HG03064 (cell line): Measurements from ENCODE around the gene GOLT1A.

Experiments
- ATAC-seq: cut with Tn5 transposase; IDR thresholded peaks from one replicate; pipeline ENCODE4 v1.9.1; 2021; ENCODE audit warnings: low read depth; ENCODE audit not compliant: unreplicated experiment

The GOLT1A gene

DNA sequence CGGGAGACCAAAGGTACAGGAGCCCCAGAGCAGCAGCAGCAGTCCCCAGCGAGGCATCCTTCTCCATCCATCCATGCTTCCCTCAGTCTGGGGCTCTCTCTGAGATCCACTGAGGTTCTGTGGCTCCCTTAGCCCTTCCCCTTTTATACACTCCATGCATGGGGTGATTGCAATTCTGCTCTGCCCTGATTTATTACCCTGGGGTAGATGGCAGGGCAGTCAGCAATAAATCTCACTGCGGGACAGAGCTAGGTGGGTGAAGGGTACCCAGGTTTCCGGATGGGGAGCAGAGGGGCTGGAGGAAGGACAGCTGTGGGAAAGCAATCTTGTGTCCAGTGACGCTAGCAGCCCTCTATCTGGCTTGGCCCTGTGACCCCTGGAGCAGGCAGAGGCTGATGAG is 47.6 kb downstream of the GOLT1A start, which contains the start of gene REN:
Gene REN, minus strand, starts transcription at position 119 of the 400 bp plus-strand sequence. Its CDS starts 44 bp downstream, at position 75.
- no peak for ATAC-seq

- ATAC-seq, result no peak
These were observed 51.2 kb downstream of the GOLT1A start for GRCh38 chr1:204162494-204163074.

DNA sequence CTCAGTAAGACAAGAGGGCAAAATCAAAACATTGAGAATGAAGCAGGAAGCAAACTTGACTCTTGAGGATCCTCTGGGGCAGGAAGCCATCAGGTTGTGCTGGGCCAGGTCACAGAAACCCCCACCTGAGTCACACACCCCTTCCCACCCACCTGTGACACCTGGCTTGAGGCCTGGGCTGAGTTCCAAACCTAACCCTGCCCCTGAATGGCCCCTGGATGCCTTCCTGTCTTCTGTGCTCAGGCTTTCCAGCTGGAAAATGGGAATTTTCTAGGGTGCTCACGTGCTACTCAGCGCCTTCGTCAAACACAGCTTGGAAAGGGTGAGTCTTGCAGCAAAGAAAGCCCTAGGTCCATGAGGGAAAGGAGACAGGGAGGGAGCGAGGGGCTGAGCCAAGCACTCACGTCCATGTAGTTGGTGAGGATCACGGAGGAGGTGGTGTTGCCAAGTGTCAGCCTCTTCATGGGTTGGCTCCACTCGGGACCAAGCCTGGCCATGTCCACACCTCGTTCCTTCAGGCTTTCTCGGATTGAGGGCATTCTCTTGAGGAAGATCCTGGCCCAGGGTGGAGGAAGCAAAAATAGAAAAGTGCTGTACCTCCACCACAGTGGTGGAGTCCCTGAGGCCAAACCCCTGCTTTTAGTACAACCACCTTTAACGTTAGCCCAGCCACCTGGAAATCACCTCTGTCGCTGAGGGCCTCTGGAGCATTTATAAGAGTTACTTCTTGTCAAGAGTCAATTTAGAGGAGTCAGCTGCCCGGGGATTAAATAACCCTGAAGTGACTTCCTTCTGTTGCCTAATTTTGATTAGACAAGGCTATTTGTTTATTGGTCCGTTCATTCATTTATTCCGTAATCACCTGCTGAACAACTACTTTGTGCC is 51.9 kb downstream of the GOLT1A start:
- no peak for ATAC-seq

GRCh38 chr1:204157962-204158361 is 55.8 kb downstream of the GOLT1A start:
- ATAC-seq, result no peak

GRCh38 chr1:204155881-204156280 is 57.9 kb downstream of the GOLT1A start:
- no peak for ATAC-seq

GRCh38 chr1:204154568-204155255 is 59.1 kb downstream of the GOLT1A start:
- ATAC-seq, result no peak

- ATAC-seq, result no peak
These were observed 60.1 kb downstream of the GOLT1A start for GRCh38 chr1:204153667-204154066.

GRCh38 chr1:204152310-204153044 is 61.3 kb downstream of the GOLT1A start:
- no peak for ATAC-seq

GRCh38 chr1:204151552-204152309 is 62.1 kb downstream of the GOLT1A start, which contains the start of gene ETNK2:
ETNK2 (minus strand) TSS chr1:204152044; CDS start chr1:204151852, 192 bp downstream.
- no peak for ATAC-seq

DNA sequence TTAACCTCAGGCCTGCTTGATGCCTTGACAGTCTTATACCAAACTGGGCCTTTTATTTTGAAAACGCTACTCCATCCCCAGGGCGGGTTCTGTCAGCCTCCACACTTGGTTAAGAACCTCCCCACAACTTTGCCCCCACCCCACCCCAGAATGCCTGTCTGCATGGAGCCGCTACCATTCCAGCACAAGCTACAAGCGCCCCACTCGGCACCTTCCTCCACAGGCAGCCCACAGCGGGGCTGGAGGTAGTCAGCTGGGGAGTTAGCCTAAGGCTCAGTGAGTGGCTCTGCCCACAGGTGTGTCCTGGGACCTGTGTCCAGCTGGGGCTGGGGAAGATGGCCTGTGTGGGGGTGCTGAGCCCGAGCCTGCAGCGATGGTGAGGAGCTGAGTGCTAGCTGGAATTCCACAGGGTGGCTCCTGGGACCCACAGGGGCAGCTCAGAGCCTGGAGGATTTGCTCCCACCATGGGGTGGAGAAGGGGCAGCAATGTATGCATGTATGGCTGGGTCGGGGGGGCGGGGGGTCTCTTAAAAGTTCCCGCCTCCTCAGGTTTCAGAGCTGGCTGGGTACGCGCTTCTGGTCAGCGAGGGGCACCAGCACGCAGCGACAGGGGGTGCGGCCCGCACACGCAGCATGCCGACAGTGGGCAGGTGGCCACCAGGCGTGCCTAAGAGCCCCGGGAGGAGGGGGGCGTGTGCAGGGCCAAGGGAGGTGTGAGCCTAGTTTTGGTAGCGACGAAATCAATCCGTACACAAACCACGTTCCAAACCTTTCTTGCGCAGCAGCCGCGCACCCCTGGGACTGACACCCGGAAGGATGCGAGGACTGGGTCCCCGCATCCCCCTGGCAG is 62.9 kb downstream of the GOLT1A start:
- ATAC-seq, result no peak

DNA sequence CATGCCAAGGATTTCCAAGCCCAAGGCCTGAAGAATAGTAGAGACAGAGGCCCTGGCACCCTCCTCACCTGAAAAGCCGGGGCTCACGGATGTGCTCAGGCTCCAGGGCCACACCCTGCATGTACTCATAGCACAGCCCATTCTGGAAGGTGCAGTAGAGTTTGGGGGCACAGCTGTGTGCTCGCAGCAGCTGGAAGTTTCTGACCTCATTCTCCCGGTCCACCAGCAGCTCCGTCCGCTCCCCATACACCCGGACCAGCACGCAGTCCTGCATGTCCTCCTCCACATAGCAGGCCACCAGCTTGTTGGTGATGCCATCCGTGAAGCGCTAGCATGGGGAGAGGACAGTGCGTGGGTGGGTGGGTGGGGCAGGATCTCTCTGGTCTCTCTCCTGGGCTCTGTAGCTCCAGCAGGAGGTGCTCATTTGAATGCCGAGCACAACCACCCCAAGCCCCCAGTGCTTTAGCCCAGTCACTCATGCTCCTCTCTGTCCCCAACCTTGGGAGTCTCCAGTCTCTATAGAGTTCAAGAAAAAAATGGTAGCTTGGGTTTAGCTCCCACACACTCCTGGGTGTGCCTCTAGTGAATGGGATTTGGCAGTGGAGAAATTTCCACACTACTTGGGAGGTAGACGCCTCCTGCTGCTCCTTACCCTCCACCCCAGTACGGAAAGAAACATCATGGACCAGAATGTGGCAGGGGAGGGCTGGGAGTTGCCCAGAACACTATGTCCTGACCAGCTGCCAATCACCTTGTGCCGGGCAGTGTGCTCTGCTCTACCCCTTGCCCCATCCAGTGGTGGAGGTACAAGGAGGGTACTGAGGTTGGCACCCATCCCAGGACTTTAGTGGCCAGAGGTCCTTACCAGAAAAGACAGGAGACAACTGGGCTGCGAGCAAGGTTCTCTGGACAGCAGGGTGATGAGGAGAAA is 63.9 kb downstream of the GOLT1A start:
- ATAC-seq, result no peak

GRCh38 chr1:204149107-204149506 is 64.7 kb downstream of the GOLT1A start:
- ATAC-seq, result no peak
